Spleen (tissue), 11 donors: ENCODE results near the gene ASB13. TPM values are rescaled to one million over a fixed set of nuclear protein-coding genes. Genes with fewer than 3 reads are reported as not detected.
A peak's percentile ranks its signal among the peaks of the same experiment; 100 is the strongest.

Experiments used
- DNase-seq: peaks from one replicate; pipeline ENCODE4 v3.0.0-alpha.2; 2020
- H3K27ac ChIP-seq, 8 donors: fragments of 200-600 bp; sonication (generic) in 7 of 8; 1 replicate in 4 of 8; 2 replicates in 4 of 8; pipeline versions ENCODE4 v1.5.0 to v1.8.0; 2016 to 2021; ENCODE audit warnings: inconsistent platforms in 4 of 8, mild to moderate bottlenecking in 4 of 8, moderate library complexity in 1 of 8
- H3K27me3 ChIP-seq, 7 donors: fragments of 200-600 bp; sonication (generic) in 6 of 7; replicated peaks in 1 of 7; 1 replicate in 4 of 7; 2 replicates in 3 of 7; pipeline versions ENCODE4 v1.5.0 to v1.8.0; 2016 to 2021; ENCODE audit warnings: inconsistent platforms in 3 of 7, mild to moderate bottlenecking in 1 of 7
- H3K36me3 ChIP-seq, 6 donors: fragments of 200-600 bp; sonication (generic) in 5 of 6; 1 replicate in 4 of 6; 2 replicates in 2 of 6; pipeline versions ENCODE4 v1.5.0 to v1.8.0; 2016 to 2021; ENCODE audit warnings: inconsistent platforms in 2 of 6
- H3K4me1 ChIP-seq, 6 donors: fragments of 200-600 bp; sonication (generic) in 5 of 6; 1 replicate in 3 of 6; 2 replicates in 3 of 6; pipeline versions ENCODE4 v1.5.0 to v1.8.0; 2016 to 2021; ENCODE audit warnings: inconsistent platforms in 3 of 6
- H3K4me3 ChIP-seq, 8 donors: fragments of 200-600 bp; sonication (generic) in 7 of 8; 1 replicate in 4 of 8; 2 replicates in 4 of 8; pipeline versions ENCODE4 v1.5.0 to v1.8.0; 2016 to 2021; ENCODE audit warnings: inconsistent platforms in 4 of 8, mild to moderate bottlenecking in 4 of 8, moderate library complexity in 2 of 8
- H3K9me3 ChIP-seq, 8 donors: fragments of 200-600 bp; sonication (generic) in 7 of 8; 1 replicate in 4 of 8; 2 replicates in 4 of 8; pipeline versions ENCODE4 v1.5.0 to v1.8.0; 2016 to 2021; ENCODE audit warnings: inconsistent platforms in 4 of 8
- POLR2A ChIP-seq, 3 donors: fragments of 450-650 bp; IDR thresholded peaks; one replicate each; pipeline ENCODE4 v1.5.1; 2017; ENCODE audit warnings: antibody characterized with exemption in 3 of 3, mild to moderate bottlenecking in 1 of 3
- POLR2AphosphoS5 ChIP-seq, 3 donors: sonication (generic); formaldehyde crosslinking; IDR thresholded peaks; one replicate each; pipeline ENCODE4 v1.5.1; 2017; ENCODE audit warnings: antibody characterized with exemption in 3 of 3
- WGBS, 5 donors: extraction: QIAGEN DNeasy Blood & Tissue Kit in 3 of 5; methylation state at CpG; one replicate each; pipeline versions ENCODE4 v1.1.5 to v1.1.7; 2013 to 2018; 5-methylcytosine and 5-hydroxymethylcytosine counted together
- intact Hi-C: fragments of 100-400 bp; cut with DNase I; formaldehyde crosslinking; loops from one replicate; pipeline ENCODE4 v1.15.0; 2023; ENCODE audit warnings: low total_unique reads
- polyA plus RNA-seq, 3 donors: library from polyadenylated mRNA; stranded (reverse); fragments of 200-250 nt; gene quantifications; one replicate each; pipeline ENCODE4 v1.2.1, GENCODE V29; 2013
- total RNA-seq, 7 donors: library from RNA; depleted of rRNA in 3 of 7; stranded (reverse); fragments of >200 nt in 3 of 7; fragmentation: NEBNext Ultra II Directional in 4 of 7; extraction: Animal tissue kit (Norgen Biotek cat#: 25700) in 4 of 7; gene quantifications; one replicate each; pipeline versions ENCODE4 v1.1.0 to v1.2.1, GENCODE V29; 2016 to 2021
- TF ChIP-seq, protein P1 (sequence below), 11 experiments: fragments of 200-600 bp in 7 of 11; fragments of 450-650 bp in 4 of 11; sonication (generic) in 4 of 11; IDR thresholded peaks in 8 of 11; conservative IDR thresholded peaks in 3 of 11; 1 replicate in 7 of 11; 2 replicates in 4 of 11; pipeline versions ENCODE4 v1.4.0 to v1.8.0; 2016 to 2021; ENCODE audit warnings: antibody characterized with exemption in 11 of 11, inconsistent platforms in 4 of 11, mild to moderate bottlenecking in 1 of 11
- donor health status: healthy with polysubstance abuse.
- donor health status: DM: no; HTN: no; CAD: no; lungs with moderate emphysema.
- donor health status: DM: no; HTN: no; CAD: no.
- donor health status: Bipolar disorder and iron deficiency.
- donor health status: healthy.
- donor health status: DM: no; HTN: no; CAD: no.
- donor health status: DM: yes; HTN: yes; CAD: no.

ASB13 gene
- total and polyA plus RNA-seq, 10 donors: 17.0 to 29.6 (median 21.8) TPM

DNA sequence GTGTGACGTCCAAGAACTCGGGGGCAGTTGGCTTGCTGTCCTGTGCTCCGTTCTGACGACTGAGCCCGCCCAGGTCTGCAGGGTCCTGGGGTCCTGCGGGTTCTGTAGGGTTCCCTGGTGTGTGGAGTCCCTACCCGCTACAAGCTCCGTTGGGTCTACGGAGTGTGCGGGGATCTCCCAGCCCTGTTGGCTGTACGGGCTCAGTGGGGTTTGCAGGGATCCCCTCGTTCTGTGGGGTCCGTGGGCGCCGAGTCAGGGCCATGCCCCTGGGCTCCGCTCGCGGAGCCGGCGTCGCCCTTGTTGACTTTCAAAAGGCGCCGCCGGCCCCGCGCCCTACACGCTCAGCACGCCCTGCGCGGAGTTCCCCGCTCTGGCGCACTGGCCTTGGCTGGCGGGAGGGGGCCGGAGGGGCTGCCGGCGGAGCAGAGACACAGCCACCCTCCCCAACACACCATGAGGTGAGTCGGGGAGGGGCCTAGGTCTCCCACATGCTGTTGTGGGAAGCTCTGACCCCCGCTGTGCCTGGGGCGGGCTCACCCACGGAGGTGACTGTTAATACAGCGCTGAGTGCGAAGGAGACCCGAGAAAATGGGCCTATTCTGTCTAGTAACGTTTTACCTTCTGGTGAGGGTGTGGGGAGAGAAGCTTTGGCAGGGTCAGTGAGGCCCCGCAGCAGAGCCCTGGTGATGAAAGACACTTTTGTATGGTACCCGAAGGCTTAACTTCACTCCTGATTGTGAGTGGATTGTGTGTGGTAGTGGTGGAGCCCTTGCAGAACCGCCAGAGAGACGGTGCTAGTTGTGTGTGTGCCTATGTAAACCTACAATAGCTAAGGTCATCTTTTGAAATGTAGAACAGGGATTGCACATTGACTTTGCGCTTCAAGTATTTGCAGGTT lies 26.3 kb upstream of the ASB13 start:
- DNase-seq: peak; percentile 91
- H3K36me3 ChIP-seq: no peaks in the 10 kb centered on the region
- no peaks in the 10 kb centered on the region for H3K9me3 ChIP-seq
- peak overlapping the region in 7 of 8 donors; percentile 59 to 83 (median 77) for H3K27ac ChIP-seq
- TF ChIP-seq POLR2AphosphoS5 (IDR thresholded peaks at IDR 0.05) (peak in 2 of 3 donors; percentile 65 to 79), POLR2A (IDR thresholded peaks at IDR 0.05) (no peak)
- intact Hi-C loops: no loop called here
- no peaks in the 10 kb centered on the region for H3K27me3 ChIP-seq
- 5 to 14% (median 8%) methylated on average over 25 to 49 of the region's 49 CpGs for WGBS, 5 donors
- H3K4me1 ChIP-seq: peaks cover 24 to 97% (median 75%) of the 10 kb centered on the region in 6 donors
- H3K4me3 ChIP-seq: peak overlapping the region; percentile 18 to 70 (median 42)

DNA sequence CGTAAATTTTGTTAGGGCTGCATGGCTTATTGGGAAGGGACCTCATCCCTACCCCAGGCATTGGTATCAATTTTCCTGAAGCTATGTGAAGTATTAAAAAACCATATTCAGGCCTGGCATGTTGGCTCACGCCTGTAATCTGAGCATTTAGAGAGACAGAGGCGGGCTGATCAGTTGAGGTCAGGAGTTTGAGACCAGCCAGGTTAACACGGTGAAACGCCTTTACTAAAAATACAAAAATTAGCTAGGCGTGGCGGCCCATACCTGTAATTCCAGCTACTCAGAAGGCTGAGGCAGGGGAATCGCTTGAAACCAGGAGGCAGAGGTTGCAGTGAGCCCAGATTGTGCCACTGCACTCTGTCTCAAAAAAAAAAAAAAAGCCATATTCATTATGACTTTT lies 25.4 kb upstream of the ASB13 start:
- H3K9me3 ChIP-seq: no peaks in the 10 kb centered on the region
- intact Hi-C loops: no loop called here
- no peaks in the 10 kb centered on the region for H3K36me3 ChIP-seq
- H3K27me3 ChIP-seq: no peaks in the 10 kb centered on the region
- H3K4me1 ChIP-seq: peaks cover 29 to 98% (median 78%) of the 10 kb centered on the region in 6 donors
- 81 to 88% (median 87%) methylated on average over 8 of the region's 8 CpGs for WGBS, 5 donors
- TF ChIP-seq POLR2AphosphoS5 (IDR thresholded peaks at IDR 0.05) (no peak), POLR2A (IDR thresholded peaks at IDR 0.05) (no peak)
- TF ChIP-seq, protein P1, sequence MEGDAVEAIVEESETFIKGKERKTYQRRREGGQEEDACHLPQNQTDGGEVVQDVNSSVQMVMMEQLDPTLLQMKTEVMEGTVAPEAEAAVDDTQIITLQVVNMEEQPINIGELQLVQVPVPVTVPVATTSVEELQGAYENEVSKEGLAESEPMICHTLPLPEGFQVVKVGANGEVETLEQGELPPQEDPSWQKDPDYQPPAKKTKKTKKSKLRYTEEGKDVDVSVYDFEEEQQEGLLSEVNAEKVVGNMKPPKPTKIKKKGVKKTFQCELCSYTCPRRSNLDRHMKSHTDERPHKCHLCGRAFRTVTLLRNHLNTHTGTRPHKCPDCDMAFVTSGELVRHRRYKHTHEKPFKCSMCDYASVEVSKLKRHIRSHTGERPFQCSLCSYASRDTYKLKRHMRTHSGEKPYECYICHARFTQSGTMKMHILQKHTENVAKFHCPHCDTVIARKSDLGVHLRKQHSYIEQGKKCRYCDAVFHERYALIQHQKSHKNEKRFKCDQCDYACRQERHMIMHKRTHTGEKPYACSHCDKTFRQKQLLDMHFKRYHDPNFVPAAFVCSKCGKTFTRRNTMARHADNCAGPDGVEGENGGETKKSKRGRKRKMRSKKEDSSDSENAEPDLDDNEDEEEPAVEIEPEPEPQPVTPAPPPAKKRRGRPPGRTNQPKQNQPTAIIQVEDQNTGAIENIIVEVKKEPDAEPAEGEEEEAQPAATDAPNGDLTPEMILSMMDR (IDR thresholded peaks at IDR 0.05 in 8 of 11, conservative IDR thresholded peaks at IDR 0.05 in 3 of 11): no peak
- H3K4me3 ChIP-seq: peak overlapping the region in 1 of 8 donors; percentile 51
- DNase-seq: no peak
- no peak overlapping the region for H3K27ac ChIP-seq

DNA sequence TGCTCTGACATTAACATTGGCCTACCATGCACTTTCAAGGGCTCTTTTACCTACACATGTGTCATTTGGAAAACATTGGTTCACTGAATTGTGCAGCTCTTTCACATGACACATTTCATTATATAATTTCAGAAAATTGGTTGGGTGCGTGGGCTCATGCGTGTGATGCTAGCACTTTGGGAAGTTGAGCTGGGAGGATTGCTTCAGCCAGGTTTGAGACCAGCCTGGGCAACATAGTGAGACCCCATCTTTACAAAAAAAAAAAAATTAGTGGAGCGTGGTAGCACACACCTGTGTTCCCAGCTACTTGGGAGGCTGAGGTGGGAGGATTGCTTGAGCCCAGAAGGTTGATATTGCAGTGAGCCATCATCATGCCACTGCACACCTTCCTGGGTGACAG lies 22.2 kb upstream of the ASB13 start:
- H3K36me3 ChIP-seq: no peaks in the 10 kb centered on the region
- no peaks in the 10 kb centered on the region for H3K27me3 ChIP-seq
- intact Hi-C loops: loop anchor here (10.0 kb wide), 2 partner anchors 126 to 186 kb away; partner anchors contain the start of gene GDI2
- H3K4me3 ChIP-seq: no peak overlapping the region
- H3K27ac ChIP-seq: no peak overlapping the region
- peaks cover 35 to 89% (median 79%) of the 10 kb centered on the region in 6 donors for H3K4me1 ChIP-seq
- no peak for DNase-seq
- 90 to 97% (median 93%) methylated on average over 3 of the region's 3 CpGs for WGBS, 5 donors
- H3K9me3 ChIP-seq: no peaks in the 10 kb centered on the region
- TF ChIP-seq, protein P1 (IDR thresholded peaks at IDR 0.05 in 8 of 11, conservative IDR thresholded peaks at IDR 0.05 in 3 of 11): no peak
- TF ChIP-seq POLR2AphosphoS5 (IDR thresholded peaks at IDR 0.05) (no peak), POLR2A (IDR thresholded peaks at IDR 0.05) (no peak)

DNA sequence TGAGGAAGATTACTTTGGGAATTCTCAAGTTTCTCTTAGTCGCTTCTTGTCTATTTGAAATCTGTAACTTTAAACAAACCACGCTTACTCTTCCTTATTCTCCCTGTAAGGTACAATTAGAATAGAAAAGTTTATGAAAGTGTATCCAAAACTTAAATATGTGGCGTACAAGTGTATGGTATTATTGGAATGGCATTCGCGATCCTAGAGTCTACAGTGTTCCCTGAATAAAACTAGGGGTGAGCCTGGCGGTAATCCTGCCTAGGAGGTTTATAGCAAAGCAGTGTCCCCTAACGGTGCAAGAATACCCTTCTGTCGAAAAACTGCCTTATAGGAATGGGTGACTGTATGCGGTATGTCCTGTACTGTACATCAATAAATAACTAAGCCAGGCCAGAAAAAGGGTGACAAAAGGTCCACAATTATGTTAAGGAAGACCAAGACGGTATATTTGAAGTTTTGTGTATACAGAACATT lies 19.4 kb upstream of the ASB13 start:
- DNase-seq: no peak
- H3K4me1 ChIP-seq: peaks cover 23 to 61% (median 54%) of the 10 kb centered on the region in 6 donors
- H3K9me3 ChIP-seq: no peaks in the 10 kb centered on the region
- H3K27ac ChIP-seq: peak overlapping the region; percentile 90 to 97 (median 94)
- TF ChIP-seq, protein P1 (IDR thresholded peaks at IDR 0.05 in 8 of 11, conservative IDR thresholded peaks at IDR 0.05 in 3 of 11): peak in 1 of 11 experiments; percentile 5
- no peak for TF ChIP-seq POLR2A (IDR thresholded peaks at IDR 0.05)
- WGBS, 5 donors: 3 to 9% (median 7%) methylated on average over 10 of the region's 10 CpGs
- peak overlapping the region; percentile 95 to 100 (median 98) for H3K4me3 ChIP-seq
- no peaks in the 10 kb centered on the region for H3K27me3 ChIP-seq
- intact Hi-C loops: loop anchor here (10.0 kb wide), 2 partner anchors 129 to 189 kb away; partner anchors contain the start of gene GDI2
- H3K36me3 ChIP-seq: no peaks in the 10 kb centered on the region
